IPS-18a (cell line): ENCODE measurements around the gene ZNF26.
"Not testable (repeated sequence)": the region's sequence is repeated elsewhere in the genome, so short reads cannot be mapped to it uniquely, and the experiment has no call there.

Experiments
- H3K27ac ChIP-seq: one replicate; pipeline ENCODE4 v1.5.1; 2013; ENCODE audit warnings: low read length
- H3K27me3 ChIP-seq: one replicate; pipeline ENCODE4 v1.6.1; 2013; ENCODE audit warnings: mild to moderate bottlenecking, low read length; ENCODE audit not compliant: control insufficient read depth, insufficient read depth
- H3K36me3 ChIP-seq: one replicate; pipeline ENCODE4 v1.6.1; 2013; ENCODE audit warnings: low read depth, low read length; ENCODE audit not compliant: control insufficient read depth
- H3K4me1 ChIP-seq: one replicate; pipeline ENCODE4 v1.6.1; 2013; ENCODE audit warnings: low read depth, low read length; ENCODE audit not compliant: control insufficient read depth
- H3K4me3 ChIP-seq: one replicate; pipeline ENCODE4 v1.5.1; 2013; ENCODE audit warnings: low read length
- H3K9ac ChIP-seq: one replicate; pipeline ENCODE4 v1.6.1; 2013; ENCODE audit warnings: mild to moderate bottlenecking, low read length, moderate library complexity
- H3K9me3 ChIP-seq: one replicate; pipeline ENCODE4 v1.6.1; 2013; ENCODE audit warnings: low read depth, low read length; ENCODE audit not compliant: control insufficient read depth

Gene ZNF26, protein sequence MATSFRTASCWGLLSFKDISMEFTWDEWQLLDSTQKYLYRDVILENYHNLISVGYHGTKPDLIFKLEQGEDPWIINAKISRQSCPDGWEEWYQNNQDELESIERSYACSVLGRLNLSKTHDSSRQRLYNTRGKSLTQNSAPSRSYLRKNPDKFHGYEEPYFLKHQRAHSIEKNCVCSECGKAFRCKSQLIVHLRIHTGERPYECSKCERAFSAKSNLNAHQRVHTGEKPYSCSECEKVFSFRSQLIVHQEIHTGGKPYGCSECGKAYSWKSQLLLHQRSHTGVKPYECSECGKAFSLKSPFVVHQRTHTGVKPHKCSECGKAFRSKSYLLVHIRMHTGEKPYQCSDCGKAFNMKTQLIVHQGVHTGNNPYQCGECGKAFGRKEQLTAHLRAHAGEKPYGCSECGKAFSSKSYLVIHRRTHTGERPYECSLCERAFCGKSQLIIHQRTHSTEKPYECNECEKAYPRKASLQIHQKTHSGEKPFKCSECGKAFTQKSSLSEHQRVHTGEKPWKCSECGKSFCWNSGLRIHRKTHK

DNA sequence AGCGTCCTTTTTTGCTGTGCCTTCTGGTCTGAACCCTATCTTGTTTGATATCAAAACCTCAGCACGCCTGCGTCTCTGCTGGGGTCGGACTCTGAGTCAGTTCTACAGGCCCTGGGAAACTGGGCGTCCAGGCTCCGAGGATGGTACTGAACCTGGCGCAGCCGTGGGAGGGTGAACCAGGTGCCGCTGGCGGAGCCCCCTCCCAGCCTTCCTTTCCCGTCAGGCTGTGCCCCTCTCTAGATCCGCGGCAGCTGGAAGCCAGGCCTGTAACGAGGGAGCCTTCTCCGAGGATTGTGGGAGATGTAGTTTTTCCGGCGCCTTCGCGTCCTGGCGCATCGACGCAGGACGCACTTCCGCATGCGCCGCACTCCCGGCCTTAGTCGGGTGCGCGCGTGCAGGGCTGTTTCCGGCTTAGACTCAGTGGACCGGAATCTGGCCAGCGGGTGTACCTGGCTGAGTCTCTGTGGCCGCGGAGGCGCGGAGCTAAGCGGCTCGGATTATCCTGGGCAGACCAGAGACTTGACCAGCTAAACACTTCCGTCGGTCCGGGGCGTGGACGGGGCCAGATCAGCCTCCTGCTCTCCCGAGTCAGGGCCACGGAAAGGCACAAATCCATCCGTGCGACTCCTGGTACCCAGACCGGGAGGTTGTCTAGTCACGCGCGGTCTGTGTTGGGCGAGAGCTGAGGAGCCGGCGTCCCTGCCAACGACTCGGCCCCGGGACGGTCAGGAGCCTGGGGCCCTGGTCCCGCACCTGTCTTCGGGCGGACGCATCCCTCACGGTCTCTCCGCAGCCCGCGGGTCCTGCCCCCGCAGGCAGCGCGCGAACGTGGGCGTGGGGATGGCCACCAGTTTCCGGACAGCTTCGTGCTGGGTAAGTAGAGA, at the start of gene ZNF26:
Gene ZNF26, plus strand, starts transcription at position 367 of the 884 bp plus-strand sequence. Its CDS starts 474 bp downstream, at position 841.
- H3K4me1 ChIP-seq: no peaks in the 10 kb centered on the region
- H3K27me3 ChIP-seq: no peaks in the 10 kb centered on the region
- no peak within 1 kb of the TSS for H3K27ac ChIP-seq
- no peaks in the 10 kb centered on the region for H3K36me3 ChIP-seq
- H3K9ac ChIP-seq: peak within 1 kb of the TSS; percentile 55
- H3K9me3 ChIP-seq: peaks cover 37% of the 10 kb centered on the region
- H3K4me3 ChIP-seq: peak within 1 kb of the TSS; percentile 85

DNA sequence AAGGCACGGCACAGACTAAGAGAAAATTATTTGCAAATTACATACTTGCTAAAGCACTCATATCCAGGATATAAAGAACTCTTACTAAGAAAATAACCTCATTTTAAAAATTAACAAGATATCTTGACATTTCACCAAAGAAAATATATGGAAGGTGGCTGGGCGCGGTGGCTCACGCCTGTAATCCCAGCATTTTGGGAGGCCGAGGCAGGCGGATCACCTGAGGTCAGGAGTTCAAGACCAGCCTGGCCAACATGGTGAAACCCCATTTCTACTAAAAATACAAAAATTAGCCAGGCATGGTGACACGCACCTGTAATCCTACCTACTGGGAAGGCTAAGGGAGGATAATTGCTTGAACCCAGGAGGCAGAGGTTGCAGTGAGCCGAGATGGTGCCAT, 49.2 kb upstream of the ZNF26 start:
- H3K27ac ChIP-seq, H3K4me3 ChIP-seq, H3K36me3 ChIP-seq, H3K27me3 ChIP-seq, H3K4me1 ChIP-seq, H3K9ac ChIP-seq: not testable (repeated sequence)
- H3K9me3 ChIP-seq: peaks cover 40% of the 10 kb centered on the region

DNA sequence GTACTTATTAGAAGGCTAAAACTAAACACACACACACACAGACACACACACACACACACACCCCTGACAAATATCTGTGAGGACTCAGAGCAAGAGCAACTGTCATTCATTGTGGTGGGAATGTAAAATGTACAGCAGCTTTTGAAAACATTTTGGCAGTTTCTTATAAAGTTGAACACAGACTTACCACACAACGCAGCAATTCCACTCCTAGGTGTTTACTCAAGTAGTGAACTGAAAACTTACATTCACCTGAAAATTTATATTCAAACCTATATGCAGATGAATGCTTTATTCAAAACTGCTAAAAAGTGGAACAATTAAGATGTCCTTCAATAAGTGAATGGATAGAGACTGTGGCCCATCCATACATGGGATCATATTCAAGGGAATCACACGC, 48.7 kb upstream of the ZNF26 start:
- Histone ChIP-seq H3K27ac (no peak overlapping the region), H3K27me3 (no peaks in the 10 kb centered on the region), H3K36me3 (peaks cover 10% of the 10 kb centered on the region), H3K9me3 (peaks cover 43% of the 10 kb centered on the region), H3K4me3 (no peak overlapping the region), H3K9ac (no peak overlapping the region), H3K4me1 (no peaks in the 10 kb centered on the region)

DNA sequence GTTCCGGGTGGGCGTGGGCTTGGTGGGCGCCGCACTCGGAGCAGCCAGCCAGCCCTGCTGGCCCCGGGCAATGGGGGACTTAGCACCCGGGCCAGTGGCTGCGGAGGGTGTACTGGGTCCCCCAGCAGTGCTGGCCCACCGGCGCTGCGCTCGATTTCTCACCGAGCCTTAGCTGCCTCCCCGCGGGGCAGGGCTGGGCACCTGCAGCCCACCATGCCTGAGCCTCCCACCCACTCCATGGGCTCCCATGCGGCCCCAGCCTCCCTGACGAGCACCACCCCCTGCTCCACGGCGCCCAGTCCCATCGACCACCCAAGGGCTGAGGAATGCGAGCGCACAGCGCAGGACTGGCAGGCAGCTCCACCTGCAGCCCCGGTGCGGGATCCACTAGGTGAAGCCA, 47.4 kb upstream of the ZNF26 start:
- H3K27me3 ChIP-seq, H3K4me3 ChIP-seq, H3K27ac ChIP-seq, H3K9ac ChIP-seq, H3K4me1 ChIP-seq: not testable (repeated sequence)
- H3K9me3 ChIP-seq: peaks cover 33% of the 10 kb centered on the region
- H3K36me3 ChIP-seq: peaks cover 18% of the 10 kb centered on the region

DNA sequence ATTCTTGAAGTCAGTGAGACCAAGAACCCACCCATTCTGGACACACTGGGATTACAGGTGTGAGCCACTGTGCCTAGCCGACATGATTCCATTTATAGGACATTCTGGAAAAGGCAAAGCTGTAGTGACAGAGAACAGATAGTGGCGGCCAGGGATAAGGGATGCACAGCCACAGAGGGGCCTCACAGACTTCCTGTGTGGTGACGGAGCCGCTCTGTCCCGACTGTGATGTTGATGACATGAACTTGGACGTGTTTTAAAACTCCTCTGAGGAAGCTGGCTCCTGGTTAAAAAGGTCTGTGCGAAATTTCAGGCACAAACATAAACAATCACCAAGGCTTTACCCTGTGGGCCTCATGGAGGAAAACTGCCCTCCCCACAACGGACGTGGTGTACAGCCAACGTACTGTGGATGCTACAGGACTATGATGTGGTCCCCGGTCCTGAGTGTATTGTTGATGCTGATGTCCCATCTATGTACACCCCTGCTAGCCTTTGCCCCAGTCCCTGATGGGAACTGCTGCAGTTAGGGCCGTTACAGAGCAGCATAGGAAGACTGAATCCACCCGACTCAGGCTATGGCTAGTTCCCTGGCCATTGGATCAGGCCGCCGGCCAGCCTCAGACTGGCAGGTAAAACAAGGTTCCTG, 46.0 kb upstream of the ZNF26 start:
- Histone ChIP-seq H3K9me3 (peaks cover 32% of the 10 kb centered on the region), H3K36me3 (peaks cover 27% of the 10 kb centered on the region), H3K9ac (no peak overlapping the region), H3K27me3 (no peaks in the 10 kb centered on the region), H3K4me1 (no peaks in the 10 kb centered on the region), H3K4me3 (no peak overlapping the region), H3K27ac (no peak overlapping the region)

DNA sequence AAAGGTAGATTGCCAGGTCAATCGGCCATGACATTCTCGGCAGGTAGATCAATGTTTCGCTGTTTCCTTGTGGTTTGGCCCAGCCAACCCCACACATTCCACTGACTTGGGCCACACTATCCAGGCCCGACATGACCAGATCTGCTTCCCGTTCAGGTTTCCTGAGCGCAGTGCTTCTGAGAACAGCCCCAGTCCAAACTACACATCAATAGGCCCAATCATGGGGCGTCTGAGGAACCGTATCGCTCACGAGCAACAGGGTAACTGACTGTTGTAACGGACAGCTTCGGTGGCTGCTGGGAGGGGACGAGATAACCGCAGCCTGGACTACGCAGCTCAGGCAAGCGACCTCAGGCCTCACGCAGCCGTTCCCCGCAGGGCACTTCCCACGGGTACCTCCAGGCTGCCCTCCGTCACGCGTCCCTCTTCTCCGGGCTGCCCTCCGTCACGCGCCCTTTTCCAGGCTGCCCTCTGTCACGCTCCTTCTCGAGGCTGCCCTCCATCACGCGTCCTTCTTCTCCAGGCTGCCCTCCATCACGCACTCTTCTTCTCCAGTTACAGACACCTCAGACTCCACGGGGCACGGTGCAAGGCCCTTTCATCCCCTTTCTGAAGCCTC, 44.7 kb upstream of the ZNF26 start:
- Histone ChIP-seq H3K4me1 (no peaks in the 10 kb centered on the region), H3K36me3 (peaks cover 27% of the 10 kb centered on the region), H3K9me3 (peaks cover 36% of the 10 kb centered on the region)

DNA sequence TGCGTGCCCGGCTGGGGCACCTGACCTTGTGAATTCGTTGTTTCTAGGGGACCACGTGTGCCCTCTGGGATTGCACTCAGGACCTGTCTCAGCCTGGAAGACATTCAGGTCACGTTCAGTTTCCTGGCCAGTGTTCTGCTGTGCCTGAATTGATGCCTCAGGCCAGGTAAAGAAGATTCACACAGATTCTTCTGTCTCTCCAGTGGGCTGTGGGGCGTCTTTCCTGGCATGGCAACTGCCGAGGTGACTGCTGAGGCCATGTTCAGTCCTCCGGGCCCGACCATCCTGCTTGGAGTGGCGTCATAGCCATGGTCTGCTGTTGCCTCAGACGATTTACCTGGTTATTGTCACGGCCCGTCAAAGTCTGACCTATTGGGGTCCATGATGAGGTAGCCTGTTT, 43.6 kb upstream of the ZNF26 start:
- Histone ChIP-seq H3K9ac (no peak overlapping the region), H3K4me3 (no peak overlapping the region), H3K4me1 (no peaks in the 10 kb centered on the region), H3K27ac (no peak overlapping the region), H3K27me3 (no peaks in the 10 kb centered on the region), H3K36me3 (peaks cover 27% of the 10 kb centered on the region), H3K9me3 (peaks cover 36% of the 10 kb centered on the region)

More for the DNA sequence above, 44.7 kb upstream of the ZNF26 start:
- no peak overlapping the region for H3K9ac ChIP-seq
- no peak overlapping the region for H3K27ac ChIP-seq
- H3K4me3 ChIP-seq: no peak overlapping the region
- H3K27me3 ChIP-seq: no peaks in the 10 kb centered on the region

DNA sequence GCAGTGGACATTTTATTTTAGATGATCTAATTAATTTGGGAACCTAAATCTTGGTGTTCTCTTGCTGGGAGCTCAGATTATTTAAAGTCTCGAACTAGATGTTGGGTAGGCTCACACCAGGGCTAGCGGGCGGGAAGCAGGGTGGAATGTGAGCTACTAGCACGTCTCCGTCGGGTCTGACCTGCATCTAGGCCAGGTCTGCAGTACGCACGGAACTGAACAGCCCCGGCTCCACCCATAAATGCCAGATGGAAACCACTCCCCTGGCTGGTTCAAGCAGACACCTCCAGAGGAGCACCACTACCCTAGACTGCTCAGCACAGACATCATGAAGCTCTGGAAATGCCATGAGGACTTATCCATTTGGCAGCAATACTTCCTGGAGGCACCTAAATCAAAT, 40.4 kb upstream of the ZNF26 start:
- H3K9me3 ChIP-seq: peaks cover 63% of the 10 kb centered on the region

DNA sequence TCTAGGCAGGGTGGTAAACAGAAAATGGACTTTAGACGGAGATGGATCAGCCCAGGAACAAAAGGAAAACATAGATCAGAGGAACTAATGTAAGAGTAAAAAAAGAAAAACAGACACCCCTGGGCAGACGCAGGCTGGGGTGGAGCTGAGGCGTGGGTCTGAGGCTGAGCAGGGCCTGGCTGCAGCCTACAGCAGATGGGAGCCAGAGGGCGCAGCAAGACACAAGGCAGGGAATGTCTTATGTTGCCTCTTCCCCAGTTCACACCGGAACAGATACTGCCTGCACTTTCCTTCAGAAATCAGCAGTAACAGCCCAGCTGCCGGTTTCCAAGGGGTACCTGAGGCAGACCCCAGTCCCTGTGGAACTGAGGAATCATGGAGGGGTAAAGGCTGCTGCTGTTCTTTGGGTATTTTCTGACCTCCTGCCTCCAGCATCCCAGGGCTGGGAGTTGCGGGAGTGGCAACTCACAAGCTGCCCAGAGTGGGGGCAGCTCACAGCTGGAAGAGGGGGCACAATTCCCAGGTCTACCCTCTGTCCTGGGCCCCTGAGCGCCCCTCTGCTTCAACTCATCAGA, 39.8 kb upstream of the ZNF26 start:
- no peaks in the 10 kb centered on the region for H3K4me1 ChIP-seq
- no peak overlapping the region for H3K4me3 ChIP-seq
- no peak overlapping the region for H3K9ac ChIP-seq
- no peak overlapping the region for H3K27ac ChIP-seq
- H3K36me3 ChIP-seq: peaks cover 25% of the 10 kb centered on the region
- H3K9me3 ChIP-seq: peaks cover 68% of the 10 kb centered on the region
- no peaks in the 10 kb centered on the region for H3K27me3 ChIP-seq

More for the DNA sequence above, 40.4 kb upstream of the ZNF26 start:
- peaks cover 27% of the 10 kb centered on the region for H3K36me3 ChIP-seq
- no peak overlapping the region for H3K9ac ChIP-seq
- no peaks in the 10 kb centered on the region for H3K4me1 ChIP-seq
- no peaks in the 10 kb centered on the region for H3K27me3 ChIP-seq
- no peak overlapping the region for H3K27ac ChIP-seq
- H3K4me3 ChIP-seq: no peak overlapping the region

DNA sequence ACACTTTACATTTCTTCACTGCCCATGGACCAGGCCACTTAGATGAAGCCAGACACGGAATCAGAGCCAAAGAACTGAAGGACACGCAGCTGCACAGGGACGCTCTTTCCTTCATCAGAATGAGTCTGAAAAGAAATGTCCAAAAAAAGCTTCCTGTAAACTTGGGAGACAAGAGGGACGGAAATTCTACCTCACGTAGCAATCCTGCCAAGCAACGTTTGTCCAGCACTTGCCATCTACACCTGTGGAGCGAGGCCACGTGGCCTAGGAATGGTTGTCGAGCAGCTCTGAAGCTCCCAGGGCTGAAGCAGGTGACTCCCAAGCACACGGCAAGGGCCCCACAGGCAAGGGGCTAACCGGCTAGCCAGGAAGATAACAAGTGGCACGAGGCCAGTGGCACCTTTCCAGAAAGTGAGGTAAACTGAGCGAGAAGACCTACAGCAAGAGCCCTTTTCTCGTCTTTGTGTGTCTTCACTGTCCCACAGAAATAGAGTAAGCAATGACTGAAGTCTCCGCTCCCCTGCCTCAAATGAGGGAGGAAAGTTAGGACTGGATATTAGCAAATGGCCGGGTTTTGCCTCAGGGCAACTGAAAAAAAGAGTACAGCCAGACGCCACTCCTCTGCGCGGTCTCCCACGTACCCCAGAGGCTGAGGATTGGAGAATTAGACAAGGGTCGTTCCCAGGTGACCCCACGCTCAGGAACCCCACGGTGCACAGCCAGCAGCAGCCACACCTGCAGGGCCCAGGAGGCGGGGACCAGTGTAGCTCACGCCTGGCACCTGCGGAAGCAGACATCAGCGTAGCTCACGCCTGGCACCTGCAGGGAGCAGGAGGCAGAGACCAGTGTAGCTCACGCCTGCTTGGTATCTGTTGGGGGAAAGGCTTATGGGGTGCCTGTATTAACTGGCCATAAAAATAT, 37.8 kb upstream of the ZNF26 start:
- no peak overlapping the region for H3K4me3 ChIP-seq
- H3K4me1 ChIP-seq: no peaks in the 10 kb centered on the region
- H3K36me3 ChIP-seq: peaks cover 9% of the 10 kb centered on the region
- no peak overlapping the region for H3K9ac ChIP-seq
- no peak overlapping the region for H3K27ac ChIP-seq
- no peaks in the 10 kb centered on the region for H3K27me3 ChIP-seq
- peaks cover 68% of the 10 kb centered on the region for H3K9me3 ChIP-seq
